ENCODE measurements around the gene SH2D3C.

SH2D3C gene, protein sequence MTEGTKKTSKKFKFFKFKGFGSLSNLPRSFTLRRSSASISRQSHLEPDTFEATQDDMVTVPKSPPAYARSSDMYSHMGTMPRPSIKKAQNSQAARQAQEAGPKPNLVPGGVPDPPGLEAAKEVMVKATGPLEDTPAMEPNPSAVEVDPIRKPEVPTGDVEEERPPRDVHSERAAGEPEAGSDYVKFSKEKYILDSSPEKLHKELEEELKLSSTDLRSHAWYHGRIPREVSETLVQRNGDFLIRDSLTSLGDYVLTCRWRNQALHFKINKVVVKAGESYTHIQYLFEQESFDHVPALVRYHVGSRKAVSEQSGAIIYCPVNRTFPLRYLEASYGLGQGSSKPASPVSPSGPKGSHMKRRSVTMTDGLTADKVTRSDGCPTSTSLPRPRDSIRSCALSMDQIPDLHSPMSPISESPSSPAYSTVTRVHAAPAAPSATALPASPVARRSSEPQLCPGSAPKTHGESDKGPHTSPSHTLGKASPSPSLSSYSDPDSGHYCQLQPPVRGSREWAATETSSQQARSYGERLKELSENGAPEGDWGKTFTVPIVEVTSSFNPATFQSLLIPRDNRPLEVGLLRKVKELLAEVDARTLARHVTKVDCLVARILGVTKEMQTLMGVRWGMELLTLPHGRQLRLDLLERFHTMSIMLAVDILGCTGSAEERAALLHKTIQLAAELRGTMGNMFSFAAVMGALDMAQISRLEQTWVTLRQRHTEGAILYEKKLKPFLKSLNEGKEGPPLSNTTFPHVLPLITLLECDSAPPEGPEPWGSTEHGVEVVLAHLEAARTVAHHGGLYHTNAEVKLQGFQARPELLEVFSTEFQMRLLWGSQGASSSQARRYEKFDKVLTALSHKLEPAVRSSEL

GRCh38 chr9:127778280-127779135, at the start of gene SH2D3C:
TSS of gene SH2D3C (minus strand) at chr9:127778666. CDS start at chr9:127778627, 39 bp downstream.
- H3K9ac ChIP-seq (ENCODE audit: low read length) = no peak within 1 kb of the TSS
- H3K4me3 ChIP-seq (ENCODE audit: low read length) = no peak within 1 kb of the TSS
- H3K4me1 ChIP-seq (ENCODE audit: control insufficient read depth, low read depth, low read length) = no peaks in the 10 kb centered on the region
- no peaks in the 10 kb centered on the region for H3K36me3 ChIP-seq (ENCODE audit: control insufficient read depth, low read depth, low read length)
- no peak within 1 kb of the TSS for H3K27ac ChIP-seq (ENCODE audit: low read length)
- no peaks in the 10 kb centered on the region for H3K9me3 ChIP-seq (ENCODE audit: control insufficient read depth, low read depth, low read length)
- no peaks in the 10 kb centered on the region for H3K27me3 ChIP-seq (ENCODE audit: control insufficient read depth, insufficient read depth, low read length)

- Histone ChIP-seq H3K36me3 (ENCODE audit: control insufficient read depth, low read depth, low read length) (no peaks in the 10 kb centered on the region), H3K27ac (ENCODE audit: low read length) (no peak overlapping the region), H3K4me3 (ENCODE audit: low read length) (no peak overlapping the region), H3K27me3 (ENCODE audit: control insufficient read depth, insufficient read depth, low read length) (peaks cover 16% of the 10 kb centered on the region), H3K9ac (ENCODE audit: low read length) (no peak overlapping the region), H3K9me3 (ENCODE audit: control insufficient read depth, low read depth, low read length) (no peaks in the 10 kb centered on the region), H3K4me1 (ENCODE audit: control insufficient read depth, low read depth, low read length) (peaks cover 7% of the 10 kb centered on the region)
Observed at GRCh38 chr9:127826253-127826913, 47.9 kb upstream of the SH2D3C start.

GRCh38 chr9:127825319-127826051, 47.0 kb upstream of the SH2D3C start:
- Histone ChIP-seq H3K4me3 (ENCODE audit: low read length) (no peak overlapping the region), H3K9ac (ENCODE audit: low read length) (no peak overlapping the region), H3K9me3 (ENCODE audit: control insufficient read depth, low read depth, low read length) (no peaks in the 10 kb centered on the region), H3K4me1 (ENCODE audit: control insufficient read depth, low read depth, low read length) (peaks cover 7% of the 10 kb centered on the region), H3K27me3 (ENCODE audit: control insufficient read depth, insufficient read depth, low read length) (peaks cover 16% of the 10 kb centered on the region), H3K27ac (ENCODE audit: low read length) (no peak overlapping the region), H3K36me3 (ENCODE audit: control insufficient read depth, low read depth, low read length) (no peaks in the 10 kb centered on the region)

DNA sequence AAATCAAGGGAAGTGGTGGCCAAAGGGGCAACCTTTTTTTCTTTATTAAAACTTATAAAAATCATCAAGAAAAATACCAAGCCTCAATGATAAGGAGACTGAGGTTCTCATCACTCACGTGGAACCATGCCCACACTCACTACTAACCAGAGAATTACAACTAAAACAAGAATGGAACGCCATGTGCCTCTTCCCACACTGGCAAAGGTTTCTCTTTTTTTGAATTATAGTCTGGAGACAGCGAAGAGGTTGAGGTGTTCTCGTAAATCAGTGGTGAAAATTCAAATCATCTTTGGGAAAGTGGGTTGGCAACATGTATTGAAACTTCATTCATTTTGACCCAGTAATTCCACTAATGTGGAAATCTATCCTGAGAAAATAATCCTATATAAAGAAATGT, 43.6 kb upstream of the SH2D3C start:
- H3K4me3 ChIP-seq (ENCODE audit: low read length) = no peak overlapping the region
- no peak overlapping the region for H3K9ac ChIP-seq (ENCODE audit: low read length)
- no peak overlapping the region for H3K27ac ChIP-seq (ENCODE audit: low read length)
- no peaks in the 10 kb centered on the region for H3K36me3 ChIP-seq (ENCODE audit: control insufficient read depth, low read depth, low read length)
- no peaks in the 10 kb centered on the region for H3K4me1 ChIP-seq (ENCODE audit: control insufficient read depth, low read depth, low read length)
- peaks cover 12% of the 10 kb centered on the region for H3K27me3 ChIP-seq (ENCODE audit: control insufficient read depth, insufficient read depth, low read length)
- no peaks in the 10 kb centered on the region for H3K9me3 ChIP-seq (ENCODE audit: control insufficient read depth, low read depth, low read length)

DNA sequence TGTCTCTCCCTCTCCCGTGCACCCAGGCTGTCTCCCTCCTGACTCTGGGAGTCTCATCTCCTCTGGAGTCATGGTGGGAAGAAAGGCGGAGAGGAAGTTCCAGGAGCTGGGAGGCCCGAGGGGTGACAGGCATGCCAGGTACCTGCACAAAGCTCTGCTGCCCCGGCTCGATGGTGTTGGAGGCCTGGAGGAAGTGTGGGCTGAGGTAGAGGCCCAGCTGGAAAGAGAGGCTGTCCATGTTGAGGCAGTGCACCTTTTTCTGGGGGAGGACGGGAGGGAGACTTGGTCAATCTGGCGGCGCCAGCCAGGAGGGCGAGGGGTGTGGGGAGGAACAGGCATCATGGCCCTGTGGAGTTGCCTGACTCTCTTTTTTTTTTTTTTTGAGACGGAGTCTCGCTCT, 40.1 kb upstream of the SH2D3C start:
- no peaks in the 10 kb centered on the region for H3K27me3 ChIP-seq (ENCODE audit: control insufficient read depth, insufficient read depth, low read length)
- no peak overlapping the region for H3K4me3 ChIP-seq (ENCODE audit: low read length)
- no peaks in the 10 kb centered on the region for H3K9me3 ChIP-seq (ENCODE audit: control insufficient read depth, low read depth, low read length)
- no peak overlapping the region for H3K27ac ChIP-seq (ENCODE audit: low read length)
- H3K9ac ChIP-seq (ENCODE audit: low read length) = no peak overlapping the region
- peaks cover 6% of the 10 kb centered on the region for H3K36me3 ChIP-seq (ENCODE audit: control insufficient read depth, low read depth, low read length)
- H3K4me1 ChIP-seq (ENCODE audit: control insufficient read depth, low read depth, low read length) = no peaks in the 10 kb centered on the region

DNA sequence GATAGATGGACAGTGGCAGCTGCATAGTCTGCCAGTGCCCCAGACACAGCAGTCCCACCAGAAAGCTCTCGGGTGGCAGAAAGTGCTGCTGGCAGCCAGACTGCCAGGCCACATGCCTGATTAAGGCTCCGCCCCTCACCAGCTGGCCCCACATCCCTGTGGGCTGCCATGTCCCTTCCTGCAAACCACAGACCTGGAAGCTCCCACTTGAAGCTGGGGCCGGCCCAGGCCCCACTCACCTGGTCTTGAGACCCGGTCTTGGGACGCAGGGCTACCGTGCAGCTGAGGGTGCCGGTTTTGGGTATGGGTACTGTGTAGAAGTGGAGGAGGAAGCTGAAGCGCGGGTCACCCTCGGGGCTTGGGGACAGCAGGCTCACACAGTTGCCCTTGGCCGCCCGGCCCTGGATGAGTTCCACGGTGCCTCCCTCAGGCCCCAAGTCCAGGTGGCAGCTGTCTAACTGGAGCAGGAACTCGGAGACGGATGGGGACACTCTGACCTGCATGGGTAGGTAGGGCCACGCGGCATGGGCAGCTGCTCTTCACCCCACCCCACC, 39.5 kb upstream of the SH2D3C start:
- no peaks in the 10 kb centered on the region for H3K27me3 ChIP-seq (ENCODE audit: control insufficient read depth, insufficient read depth, low read length)
- no peak overlapping the region for H3K4me3 ChIP-seq (ENCODE audit: low read length)
- no peaks in the 10 kb centered on the region for H3K4me1 ChIP-seq (ENCODE audit: control insufficient read depth, low read depth, low read length)
- H3K27ac ChIP-seq (ENCODE audit: low read length) = no peak overlapping the region
- H3K9ac ChIP-seq (ENCODE audit: low read length) = no peak overlapping the region
- no peaks in the 10 kb centered on the region for H3K9me3 ChIP-seq (ENCODE audit: control insufficient read depth, low read depth, low read length)
- H3K36me3 ChIP-seq (ENCODE audit: control insufficient read depth, low read depth, low read length) = peaks cover 13% of the 10 kb centered on the region

- no peak overlapping the region for H3K9ac ChIP-seq (ENCODE audit: low read length)
- no peaks in the 10 kb centered on the region for H3K27me3 ChIP-seq (ENCODE audit: control insufficient read depth, insufficient read depth, low read length)
- H3K27ac ChIP-seq (ENCODE audit: low read length) = no peak overlapping the region
- H3K4me3 ChIP-seq (ENCODE audit: low read length) = no peak overlapping the region
- H3K4me1 ChIP-seq (ENCODE audit: control insufficient read depth, low read depth, low read length) = no peaks in the 10 kb centered on the region
- H3K36me3 ChIP-seq (ENCODE audit: control insufficient read depth, low read depth, low read length) = peaks cover 17% of the 10 kb centered on the region
- H3K9me3 ChIP-seq (ENCODE audit: control insufficient read depth, low read depth, low read length) = no peaks in the 10 kb centered on the region
Observed at GRCh38 chr9:127816728-127817127, 38.3 kb upstream of the SH2D3C start.

DNA sequence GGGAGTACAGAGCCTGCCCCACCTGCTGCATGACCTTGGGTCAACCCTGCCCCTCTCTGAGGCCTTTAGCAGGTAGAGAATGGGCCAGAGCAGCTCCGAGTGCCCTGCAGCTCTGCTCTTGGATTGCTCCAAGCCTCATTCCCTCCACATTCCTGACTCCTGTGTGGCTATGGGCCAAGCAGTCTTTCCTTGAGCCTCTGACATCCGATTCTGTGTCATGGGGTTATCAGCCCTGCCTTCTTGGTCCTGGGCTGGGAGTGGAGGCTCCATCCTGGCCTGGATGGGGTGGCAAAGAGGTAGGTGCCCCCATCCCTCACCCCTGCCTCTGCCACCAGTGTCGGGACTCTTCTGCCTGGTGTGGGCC, 37.9 kb upstream of the SH2D3C start:
- H3K9ac ChIP-seq (ENCODE audit: low read length) = no peak overlapping the region
- H3K4me3 ChIP-seq (ENCODE audit: low read length) = no peak overlapping the region
- H3K4me1 ChIP-seq (ENCODE audit: control insufficient read depth, low read depth, low read length) = no peaks in the 10 kb centered on the region
- H3K9me3 ChIP-seq (ENCODE audit: control insufficient read depth, low read depth, low read length) = no peaks in the 10 kb centered on the region
- no peak overlapping the region for H3K27ac ChIP-seq (ENCODE audit: low read length)
- no peaks in the 10 kb centered on the region for H3K27me3 ChIP-seq (ENCODE audit: control insufficient read depth, insufficient read depth, low read length)
- H3K36me3 ChIP-seq (ENCODE audit: control insufficient read depth, low read depth, low read length) = peaks cover 17% of the 10 kb centered on the region

- Histone ChIP-seq H3K27ac (ENCODE audit: low read length) (no peak overlapping the region), H3K36me3 (ENCODE audit: control insufficient read depth, low read depth, low read length) (peaks cover 17% of the 10 kb centered on the region), H3K4me3 (ENCODE audit: low read length) (no peak overlapping the region), H3K4me1 (ENCODE audit: control insufficient read depth, low read depth, low read length) (no peaks in the 10 kb centered on the region), H3K9ac (ENCODE audit: low read length) (no peak overlapping the region), H3K27me3 (ENCODE audit: control insufficient read depth, insufficient read depth, low read length) (no peaks in the 10 kb centered on the region), H3K9me3 (ENCODE audit: control insufficient read depth, low read depth, low read length) (no peaks in the 10 kb centered on the region)
Observed at GRCh38 chr9:127815512-127816361, 37.3 kb upstream of the SH2D3C start.
